BLaER1 treated with 17β-estradiol and CSF1 and Interleukin-3, amounts not matched to agents 10 nM and 100 nM (cell line): Measurements from ENCODE around the gene CYSLTR2.

Source experiments
- H3K27ac ChIP-seq, 11 experiments: shearing (Covaris generic); formaldehyde crosslinking; 2 replicates each; pipeline ENCODE4 v1.8.1; 2022
- H3K27me3 ChIP-seq, 11 experiments: shearing (Covaris generic); formaldehyde crosslinking; 2 replicates each; pipeline ENCODE4 v1.8.1; 2022
- H3K36me3 ChIP-seq, 11 experiments: shearing (Covaris generic); formaldehyde crosslinking; 2 replicates each; pipeline ENCODE4 v1.8.1; 2022
- H3K4me1 ChIP-seq, 10 experiments: shearing (Covaris generic); formaldehyde crosslinking; 2 replicates each; pipeline ENCODE4 v1.8.1; 2022
- H3K4me2 ChIP-seq, 11 experiments: shearing (Covaris generic); formaldehyde crosslinking; 2 replicates each; pipeline ENCODE4 v1.8.1; 2022
- H3K4me3 ChIP-seq, 10 experiments: shearing (Covaris generic); formaldehyde crosslinking; 2 replicates each; pipeline ENCODE4 v1.8.1; 2022
- H3K9ac ChIP-seq, 11 experiments: shearing (Covaris generic); formaldehyde crosslinking; 2 replicates each; pipeline ENCODE4 v1.8.1; 2022
- H3K9me3 ChIP-seq, 11 experiments: shearing (Covaris generic); formaldehyde crosslinking; replicated peaks in 1 of 11; 2 replicates each; pipeline ENCODE4 v1.8.1; 2022
- H4K20me1 ChIP-seq, 11 experiments: shearing (Covaris generic); formaldehyde crosslinking; 2 replicates each; pipeline ENCODE4 v1.8.1; 2022
- Cebpa-rat ChIP-seq, 11 experiments: shearing (Covaris generic); IDR thresholded peaks; 2 replicates each; pipeline ENCODE4 v1.8.1; 2022

The CYSLTR2 gene

GRCh38 chr13:48637601-48638000 is 16.1 kb upstream of the CYSLTR2 start:
- Histone ChIP-seq H3K27ac (no peak overlapping the region), H3K9ac (no peak overlapping the region), H3K4me1 (no peaks in the 10 kb centered on the region), H3K9me3 (peaks cover 55 to 67% (median 58%) of the 10 kb centered on the region in 11 experiments), H4K20me1 (no peaks in the 10 kb centered on the region), H3K27me3 (no peaks in the 10 kb centered on the region), H3K4me3 (no peak overlapping the region), H3K36me3 (peaks cover 0 to 9% (median 0%) of the 10 kb centered on the region in 11 experiments; a peak in 2 of 22 replicates), H3K4me2 (no peak overlapping the region)
- TF ChIP-seq Cebpa-rat (IDR thresholded peaks at IDR 0.05): no peak

- no peaks in the 10 kb centered on the region for H3K27me3 ChIP-seq
- no peak overlapping the region for H3K4me3 ChIP-seq
- peaks cover 28 to 39% (median 31%) of the 10 kb centered on the region in 11 experiments for H3K9me3 ChIP-seq
- H3K27ac ChIP-seq: no peak overlapping the region
- no peak overlapping the region for H3K9ac ChIP-seq
- no peak overlapping the region for H3K4me2 ChIP-seq
- H3K36me3 ChIP-seq: peaks cover 0 to 9% (median 0%) of the 10 kb centered on the region in 11 experiments; a peak in 2 of 22 replicates
- H4K20me1 ChIP-seq: no peaks in the 10 kb centered on the region
- no peak for TF ChIP-seq Cebpa-rat (IDR thresholded peaks at IDR 0.05)
- no peaks in the 10 kb centered on the region for H3K4me1 ChIP-seq
These were observed 13.0 kb upstream of the CYSLTR2 start for GRCh38 chr13:48640767-48641166.

GRCh38 chr13:48641404-48641803 is 12.3 kb upstream of the CYSLTR2 start:
- H3K27ac ChIP-seq: no peak overlapping the region
- no peak overlapping the region for H3K4me3 ChIP-seq
- no peaks in the 10 kb centered on the region for H4K20me1 ChIP-seq
- peaks cover 22 to 32% (median 25%) of the 10 kb centered on the region in 11 experiments for H3K9me3 ChIP-seq
- H3K36me3 ChIP-seq: peaks cover 0 to 5% (median 0%) of the 10 kb centered on the region in 11 experiments; a peak in 2 of 22 replicates
- no peak for TF ChIP-seq Cebpa-rat (IDR thresholded peaks at IDR 0.05)
- no peak overlapping the region for H3K4me2 ChIP-seq
- no peaks in the 10 kb centered on the region for H3K27me3 ChIP-seq
- no peak overlapping the region for H3K9ac ChIP-seq
- H3K4me1 ChIP-seq: no peaks in the 10 kb centered on the region

GRCh38 chr13:48642061-48642460 is 11.7 kb upstream of the CYSLTR2 start:
- Histone ChIP-seq H3K9me3 (peaks cover 15 to 26% (median 18%) of the 10 kb centered on the region in 11 experiments), H3K4me1 (no peaks in the 10 kb centered on the region), H3K4me2 (no peak overlapping the region), H3K27ac (no peak overlapping the region), H3K36me3 (no peaks in the 10 kb centered on the region; a peak in 1 of 22 replicates), H3K4me3 (no peak overlapping the region), H3K9ac (no peak overlapping the region), H3K27me3 (no peaks in the 10 kb centered on the region), H4K20me1 (no peaks in the 10 kb centered on the region)
- TF ChIP-seq Cebpa-rat (IDR thresholded peaks at IDR 0.05): no peak

GRCh38 chr13:48643159-48643558 is 10.6 kb upstream of the CYSLTR2 start:
- Histone ChIP-seq H3K36me3 (no peaks in the 10 kb centered on the region), H3K4me3 (no peak overlapping the region), H4K20me1 (no peaks in the 10 kb centered on the region), H3K4me2 (no peak overlapping the region), H3K9ac (no peak overlapping the region), H3K27me3 (no peaks in the 10 kb centered on the region), H3K9me3 (peaks cover 4 to 15% (median 7%) of the 10 kb centered on the region in 11 experiments; a peak in 18 of 22 replicates), H3K27ac (no peak overlapping the region), H3K4me1 (peaks cover 0 to 5% (median 0%) of the 10 kb centered on the region in 10 experiments; a peak in 3 of 20 replicates)
- no peak for TF ChIP-seq Cebpa-rat (IDR thresholded peaks at IDR 0.05)

GRCh38 chr13:48644141-48644540 is 9.6 kb upstream of the CYSLTR2 start:
- Histone ChIP-seq H3K27ac (no peak overlapping the region), H3K36me3 (no peaks in the 10 kb centered on the region), H3K27me3 (no peaks in the 10 kb centered on the region), H3K4me3 (no peak overlapping the region), H3K9ac (no peak overlapping the region), H3K4me2 (no peak overlapping the region), H4K20me1 (no peaks in the 10 kb centered on the region), H3K4me1 (peaks cover 0 to 15% (median 0%) of the 10 kb centered on the region in 10 experiments; a peak in 3 of 20 replicates), H3K9me3 (peaks cover 0 to 5% (median 0%) of the 10 kb centered on the region in 11 experiments; a peak in 2 of 22 replicates)
- TF ChIP-seq Cebpa-rat (IDR thresholded peaks at IDR 0.05): no peak

- Histone ChIP-seq H3K27ac (no peak overlapping the region), H3K36me3 (no peaks in the 10 kb centered on the region), H3K4me2 (no peak overlapping the region), H4K20me1 (no peaks in the 10 kb centered on the region), H3K9me3 (no peaks in the 10 kb centered on the region), H3K4me1 (peaks cover 0 to 23% (median 0%) of the 10 kb centered on the region in 10 experiments; a peak in 4 of 20 replicates), H3K27me3 (no peaks in the 10 kb centered on the region), H3K9ac (no peak overlapping the region), H3K4me3 (no peak overlapping the region)
- no peak for TF ChIP-seq Cebpa-rat (IDR thresholded peaks at IDR 0.05)
These were observed 8.8 kb upstream of the CYSLTR2 start for GRCh38 chr13:48644951-48645350.

GRCh38 chr13:48645845-48646244 is 7.9 kb upstream of the CYSLTR2 start:
- TF ChIP-seq Cebpa-rat (IDR thresholded peaks at IDR 0.05): no peak
- H4K20me1 ChIP-seq: no peaks in the 10 kb centered on the region
- H3K27me3 ChIP-seq: no peaks in the 10 kb centered on the region
- H3K9ac ChIP-seq: no peak overlapping the region
- H3K27ac ChIP-seq: no peak overlapping the region
- peaks cover 0 to 28% (median 0%) of the 10 kb centered on the region in 10 experiments; a peak in 4 of 20 replicates for H3K4me1 ChIP-seq
- H3K36me3 ChIP-seq: no peaks in the 10 kb centered on the region
- H3K9me3 ChIP-seq: no peaks in the 10 kb centered on the region
- no peak overlapping the region for H3K4me3 ChIP-seq
- no peak overlapping the region for H3K4me2 ChIP-seq

- Histone ChIP-seq H4K20me1 (no peaks in the 10 kb centered on the region), H3K9me3 (no peaks in the 10 kb centered on the region), H3K27ac (no peak overlapping the region), H3K27me3 (no peaks in the 10 kb centered on the region), H3K4me1 (peaks cover 0 to 28% (median 0%) of the 10 kb centered on the region in 10 experiments; a peak in 4 of 20 replicates), H3K4me3 (no peak overlapping the region), H3K9ac (no peak overlapping the region), H3K36me3 (no peaks in the 10 kb centered on the region), H3K4me2 (no peak overlapping the region)
- TF ChIP-seq Cebpa-rat (IDR thresholded peaks at IDR 0.05): no peak
These were observed 6.9 kb upstream of the CYSLTR2 start for GRCh38 chr13:48646791-48647190.

GRCh38 chr13:48647625-48648024 is 6.1 kb upstream of the CYSLTR2 start:
- Histone ChIP-seq H3K4me2 (no peak overlapping the region), H3K4me1 (peaks cover 0 to 31% (median under 1%) of the 10 kb centered on the region in 10 experiments; a peak in 7 of 20 replicates), H3K27me3 (no peaks in the 10 kb centered on the region), H3K9me3 (no peaks in the 10 kb centered on the region), H3K27ac (no peak overlapping the region), H3K36me3 (no peaks in the 10 kb centered on the region), H3K9ac (no peak overlapping the region), H3K4me3 (no peak overlapping the region), H4K20me1 (no peaks in the 10 kb centered on the region)
- TF ChIP-seq Cebpa-rat (IDR thresholded peaks at IDR 0.05): no peak
